Neuronal stem cell (in vitro differentiated cells): Measurements from ENCODE around the gene SLC39A7.

Source experiments
- DNase-seq: peaks from one replicate; pipeline ENCODE4 v3.0.0-alpha.2; 2013; ENCODE audit warnings: low spot score
- H2AFZ ChIP-seq: one replicate; pipeline ENCODE4 v1.6.1; 2013; ENCODE audit warnings: mild to moderate bottlenecking, low read length, inconsistent platforms
- H2AK5ac ChIP-seq: 2 replicates; pipeline ENCODE4 v1.6.1; 2013; ENCODE audit warnings: low read depth, mild to moderate bottlenecking, inconsistent platforms, low read length, moderate library complexity, mixed read lengths
- H2BK120ac ChIP-seq: 2 replicates; pipeline ENCODE4 v1.6.1; 2013; ENCODE audit warnings: low read depth, mild to moderate bottlenecking, inconsistent platforms, low read length, moderate library complexity, mixed read lengths
- H2BK12ac ChIP-seq: one replicate; pipeline ENCODE4 v1.6.1; 2013; ENCODE audit warnings: low read length, inconsistent platforms
- H2BK15ac ChIP-seq: 2 replicates; pipeline ENCODE4 v1.6.1; 2013; ENCODE audit warnings: mild to moderate bottlenecking, low read length, inconsistent platforms, mixed read lengths
- H2BK5ac ChIP-seq: one replicate; pipeline ENCODE4 v1.6.1; 2013; ENCODE audit warnings: inconsistent platforms, mild to moderate bottlenecking, low read length, moderate library complexity
- H3K14ac ChIP-seq: one replicate; pipeline ENCODE4 v1.6.1; 2013; ENCODE audit warnings: low read length, inconsistent platforms
- H3K18ac ChIP-seq: 2 replicates; pipeline ENCODE4 v1.6.1; 2013; ENCODE audit warnings: low read length, inconsistent platforms
- H3K23ac ChIP-seq: 2 replicates; pipeline ENCODE4 v1.6.1; 2013; ENCODE audit warnings: low read depth, mild to moderate bottlenecking, mixed read lengths, low read length, inconsistent platforms; ENCODE audit not compliant: poor library complexity
- H3K27ac ChIP-seq: replicated peaks from 3 replicates; pipeline ENCODE4 v1.5.1; 2013; ENCODE audit warnings: low read length, inconsistent platforms
- H3K27me3 ChIP-seq, 3 experiments: 2 replicates each; pipeline ENCODE4 v1.6.1; 2013; ENCODE audit warnings: low read length in 3 of 3, mild to moderate bottlenecking in 2 of 3, inconsistent platforms in 1 of 3, low read depth in 1 of 3, mixed read lengths in 1 of 3, moderate library complexity in 1 of 3; ENCODE audit not compliant: control insufficient read depth in 3 of 3, insufficient read depth in 3 of 3
- H3K36me3 ChIP-seq, 2 donors: replicated peaks in 1 of 2; 2 replicates each; pipeline ENCODE4 v1.6.1; 2013; ENCODE audit warnings: low read length in 2 of 2; ENCODE audit not compliant: control insufficient read depth in 2 of 2, insufficient read depth in 2 of 2
- H3K4ac ChIP-seq: 2 replicates; pipeline ENCODE4 v1.6.1; 2013; ENCODE audit warnings: inconsistent platforms, mild to moderate bottlenecking, low read length, moderate library complexity
- H3K4me1 ChIP-seq, 2 donors: 1 replicate in 1 of 2; 2 replicates in 1 of 2; pipeline ENCODE4 v1.6.1; 2013; ENCODE audit warnings: low read length in 2 of 2, low read depth in 1 of 2; ENCODE audit not compliant: control insufficient read depth in 2 of 2, insufficient read depth in 1 of 2
- H3K4me2 ChIP-seq: one replicate; pipeline ENCODE4 v1.6.1; 2013; ENCODE audit warnings: mild to moderate bottlenecking, low read length, inconsistent platforms; ENCODE audit not compliant: insufficient read depth, poor library complexity, severe bottlenecking
- H3K4me3 ChIP-seq, 2 donors: 2 replicates each; pipeline ENCODE4 v1.5.1; 2013; ENCODE audit warnings: low read length in 2 of 2, mild to moderate bottlenecking in 2 of 2, inconsistent platforms in 1 of 2, moderate library complexity in 1 of 2
- H3K79me1 ChIP-seq: one replicate; pipeline ENCODE4 v1.6.1; 2013; ENCODE audit warnings: low read depth, mild to moderate bottlenecking, inconsistent platforms, low read length, moderate library complexity
- H3K9ac ChIP-seq: one replicate; pipeline ENCODE4 v1.6.1; 2013; ENCODE audit warnings: mild to moderate bottlenecking, low read depth, low read length, inconsistent platforms; ENCODE audit not compliant: poor library complexity
- H3K9me3 ChIP-seq, 2 donors: replicated peaks in 1 of 2; 2 replicates each; pipeline versions ENCODE3 to v1.6.1; 2013; ENCODE audit warnings: low read length in 2 of 2, mild to moderate bottlenecking in 2 of 2, inconsistent platforms in 1 of 2, low read depth in 1 of 2, mixed read lengths in 1 of 2, moderate library complexity in 1 of 2; ENCODE audit not compliant: control insufficient read depth in 2 of 2, insufficient read depth in 1 of 2
- H4K8ac ChIP-seq: one replicate; pipeline ENCODE4 v1.6.1; 2013; ENCODE audit warnings: low read depth, mild to moderate bottlenecking, inconsistent platforms, low read length, moderate library complexity
- H4K91ac ChIP-seq: one replicate; pipeline ENCODE4 v1.6.1; 2013; ENCODE audit warnings: low read length, low read depth, mild to moderate bottlenecking, inconsistent platforms; ENCODE audit not compliant: poor library complexity
- WGBS, 2 donors: extraction: QIAGEN DNeasy Blood & Tissue Kit; methylation state at CpG; one replicate each; pipeline ENCODE4 v1.1.7; 2013; ENCODE audit warnings: missing lambda C conversion rate in 2 of 2, mixed read lengths in 1 of 2; ENCODE audit not compliant: insufficient read length in 2 of 2, insufficient replicate concordance in 1 of 2; ENCODE audit errors: extremely low coverage in 2 of 2; 5-methylcytosine and 5-hydroxymethylcytosine counted together

SLC39A7 gene

GRCh38 chr6:33209856-33210255 lies 9.2 kb downstream of the SLC39A7 start:
- H3K4me1 ChIP-seq = peaks cover 30 to 57% of the 10 kb centered on the region in 2 donors
- H3K14ac ChIP-seq = no peak overlapping the region
- no peak overlapping the region for H3K4me3 ChIP-seq
- H3K9me3 ChIP-seq = no peaks in the 10 kb centered on the region
- H3K23ac ChIP-seq = no peak overlapping the region
- H3K4ac ChIP-seq = no peak overlapping the region
- H3K79me1 ChIP-seq = peaks cover 4% of the 10 kb centered on the region
- DNase-seq = no peak
- no peak overlapping the region for H3K4me2 ChIP-seq
- H3K27me3 ChIP-seq = peaks cover 0 to 13% (median 0%) of the 10 kb centered on the region in 3 experiments
- no peak overlapping the region for H2BK15ac ChIP-seq
- no peak overlapping the region for H2BK120ac ChIP-seq
- H2AFZ ChIP-seq = no peak overlapping the region
- H3K27ac ChIP-seq = no peak overlapping the region
- H3K9ac ChIP-seq = no peak overlapping the region
- H4K8ac ChIP-seq = no peak overlapping the region
- no peak overlapping the region for H2BK12ac ChIP-seq
- H2BK5ac ChIP-seq = no peak overlapping the region
- H4K91ac ChIP-seq = no peak overlapping the region
- H2AK5ac ChIP-seq = no peak overlapping the region
- peaks cover 16 to 38% of the 10 kb centered on the region in 2 donors for H3K36me3 ChIP-seq
- WGBS, 2 donors = no CpG with 5 or more reads among the region's 10 CpGs
- H3K18ac ChIP-seq = no peak overlapping the region

DNA sequence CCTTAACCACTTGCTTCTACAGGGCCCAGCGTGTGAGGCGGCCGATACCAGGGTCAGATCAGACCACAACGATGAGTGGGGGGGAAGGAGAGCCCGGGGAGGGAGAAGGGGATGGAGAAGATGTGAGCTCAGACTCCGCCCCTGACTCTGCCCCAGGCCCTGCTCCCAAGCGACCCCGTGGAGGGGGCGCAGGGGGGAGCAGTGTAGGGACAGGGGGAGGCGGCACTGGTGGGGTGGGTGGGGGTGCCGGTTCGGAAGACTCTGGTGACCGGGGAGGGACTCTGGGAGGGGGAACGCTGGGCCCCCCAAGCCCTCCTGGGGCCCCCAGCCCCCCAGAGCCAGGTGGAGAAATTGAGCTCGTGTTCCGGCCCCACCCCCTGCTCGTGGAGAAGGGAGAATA lies 10.5 kb downstream of the SLC39A7 start:
- Histone ChIP-seq H2BK12ac (no peak overlapping the region), H2AK5ac (no peak overlapping the region), H2BK120ac (no peak overlapping the region), H3K4me1 (peaks cover 19 to 50% of the 10 kb centered on the region in 2 donors), H4K91ac (no peak overlapping the region), H3K14ac (no peak overlapping the region), H3K27ac (no peak overlapping the region), H2BK15ac (no peak overlapping the region), H3K9ac (no peak overlapping the region), H2AFZ (no peak overlapping the region), H3K36me3 (peaks cover 16 to 38% of the 10 kb centered on the region in 2 donors), H3K4me3 (no peak overlapping the region), H3K9me3 (no peaks in the 10 kb centered on the region), H3K23ac (no peak overlapping the region), H4K8ac (no peak overlapping the region), H3K27me3 (peaks cover 0 to 23% (median 0%) of the 10 kb centered on the region in 3 experiments), H2BK5ac (no peak overlapping the region), H3K4ac (no peak overlapping the region), H3K79me1 (peaks cover 4% of the 10 kb centered on the region), H3K18ac (no peak overlapping the region), H3K4me2 (no peak overlapping the region)
- WGBS, 2 donors = no CpG with 5 or more reads among the region's 17 CpGs
- DNase-seq = no peak

DNA sequence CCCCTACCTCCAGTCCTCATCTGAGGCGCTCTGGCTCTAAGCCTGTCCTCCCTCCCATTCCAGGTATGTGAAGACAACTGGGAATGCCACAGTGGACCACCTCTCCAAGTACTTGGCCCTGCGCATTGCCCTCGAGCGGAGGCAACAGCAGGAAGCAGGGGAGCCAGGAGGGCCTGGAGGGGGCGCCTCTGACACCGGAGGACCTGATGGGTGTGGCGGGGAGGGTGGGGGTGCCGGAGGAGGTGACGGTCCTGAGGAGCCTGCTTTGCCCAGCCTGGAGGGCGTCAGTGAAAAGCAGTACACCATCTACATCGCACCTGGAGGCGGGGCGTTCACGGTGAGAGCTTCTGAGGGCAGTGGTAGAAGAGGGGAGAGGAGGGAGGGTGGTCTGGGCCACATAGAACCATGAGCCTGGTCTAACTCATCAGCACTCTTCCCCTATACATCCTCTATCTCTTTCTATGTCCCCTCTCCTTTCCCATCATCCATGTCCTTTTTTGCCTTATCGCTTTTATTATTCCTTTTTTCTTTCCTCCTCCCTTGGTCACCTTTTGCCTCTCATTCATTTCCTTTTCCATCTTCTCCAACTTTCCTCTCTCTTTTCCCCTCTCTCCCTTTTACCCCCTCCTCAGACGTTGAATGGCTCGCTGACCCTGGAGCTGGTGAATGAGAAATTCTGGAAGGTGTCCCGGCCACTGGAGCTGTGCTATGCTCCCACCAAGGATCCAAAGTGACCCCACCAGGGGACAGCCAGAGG lies 11.2 kb downstream of the SLC39A7 start:
- no peak overlapping the region for H3K4me3 ChIP-seq
- H2BK15ac ChIP-seq = no peak overlapping the region
- H2AFZ ChIP-seq = no peak overlapping the region
- no CpG with 5 or more reads among the region's 18 CpGs for WGBS, 2 donors
- H3K27me3 ChIP-seq = peaks cover 0 to 24% (median 0%) of the 10 kb centered on the region in 3 experiments
- no peak overlapping the region for H3K14ac ChIP-seq
- no peak overlapping the region for H3K27ac ChIP-seq
- no peak overlapping the region for H4K91ac ChIP-seq
- no peak overlapping the region for H3K4ac ChIP-seq
- H4K8ac ChIP-seq = no peak overlapping the region
- peaks cover 4% of the 10 kb centered on the region for H3K79me1 ChIP-seq
- no peak overlapping the region for H2BK12ac ChIP-seq
- peak overlapping the region; percentile 21 for H3K9ac ChIP-seq
- no peak overlapping the region for H2AK5ac ChIP-seq
- peaks cover 16 to 38% of the 10 kb centered on the region in 2 donors for H3K36me3 ChIP-seq
- no peak overlapping the region for H3K4me2 ChIP-seq
- H2BK120ac ChIP-seq = no peak overlapping the region
- H3K4me1 ChIP-seq = peaks cover 15 to 46% of the 10 kb centered on the region in 2 donors
- H2BK5ac ChIP-seq = no peak overlapping the region
- H3K23ac ChIP-seq = peak overlapping the region; percentile 52
- DNase-seq = no peak
- H3K9me3 ChIP-seq = no peaks in the 10 kb centered on the region
- no peak overlapping the region for H3K18ac ChIP-seq

- Histone ChIP-seq H3K4me1 (peaks cover 15 to 46% of the 10 kb centered on the region in 2 donors), H4K91ac (no peak overlapping the region), H2BK12ac (no peak overlapping the region), H2AK5ac (no peak overlapping the region), H2BK5ac (no peak overlapping the region), H3K79me1 (peaks cover 4% of the 10 kb centered on the region), H3K4me2 (peak overlapping the region; percentile 93), H3K27ac (no peak overlapping the region), H2BK120ac (no peak overlapping the region), H3K4me3 (peak overlapping the region; percentile 24 to 83), H2AFZ (peak overlapping the region; percentile 58), H2BK15ac (no peak overlapping the region), H3K27me3 (peaks cover 0 to 26% (median 0%) of the 10 kb centered on the region in 3 experiments), H3K9me3 (no peaks in the 10 kb centered on the region), H4K8ac (no peak overlapping the region), H3K14ac (no peak overlapping the region), H3K9ac (peak overlapping the region; percentile 87), H3K18ac (peak overlapping the region; percentile 96), H3K36me3 (peaks cover 16 to 38% of the 10 kb centered on the region in 2 donors), H3K23ac (peak overlapping the region; percentile 66), H3K4ac (no peak overlapping the region)
- DNase-seq = no peak
- WGBS, 2 donors = no CpG with 5 or more reads among the region's 6 CpGs
These were observed 12.1 kb downstream of the SLC39A7 start for GRCh38 chr6:33212857-33213165.
